GM06990 (cell line): ENCODE measurements around the gene ZBTB18.
A peak's percentile ranks its signal among the peaks of the same experiment; 100 is the strongest.

ENCODE experiments used
- DNase-seq: peaks from one replicate; pipeline ENCODE4 v3.0.0-alpha.2; 2011; ENCODE audit not compliant: insufficient read length; ENCODE audit errors: extremely low read depth
- H3K27me3 ChIP-seq: replicated peaks from 2 replicates; pipeline ENCODE4 v1.6.0; 2011; ENCODE audit warnings: low read length; ENCODE audit not compliant: control insufficient read depth, insufficient read depth
- H3K36me3 ChIP-seq: 2 replicates; pipeline ENCODE4 v1.5.1; 2011; ENCODE audit warnings: low read length; ENCODE audit not compliant: control insufficient read depth, insufficient read depth
- H3K4me3 ChIP-seq: replicated peaks from 2 replicates; pipeline ENCODE4 v1.5.1; 2011; ENCODE audit warnings: low read depth, mild to moderate bottlenecking, control low read depth, low read length
- TF ChIP-seq, protein P1 (sequence below): IDR thresholded peaks from 2 replicates; pipeline ENCODE4 v1.5.1; 2011; ENCODE audit warnings: low read length, control low read depth, mild to moderate bottlenecking, inconsistent platforms; ENCODE audit not compliant: insufficient read depth, poor library complexity, severe bottlenecking

The ZBTB18 gene

DNA sequence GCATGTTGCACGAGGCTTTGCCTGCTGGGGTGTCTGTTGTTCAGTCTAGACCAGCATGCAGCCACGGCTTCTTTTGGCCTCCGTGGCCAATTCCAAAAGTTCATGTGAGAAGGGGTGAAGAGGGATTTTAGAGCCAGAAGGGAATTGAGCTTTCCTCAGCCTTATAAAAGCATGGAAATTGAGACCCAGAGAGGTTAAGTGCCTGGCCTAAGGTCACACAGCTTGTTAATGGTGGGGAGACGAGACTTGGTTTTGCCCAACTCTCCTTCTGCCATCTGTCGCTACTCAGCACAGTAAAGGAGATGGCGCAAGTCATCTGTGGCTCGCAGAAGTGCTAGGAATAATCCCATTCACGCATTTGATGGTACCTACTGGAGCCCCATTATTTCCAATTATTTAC is 25.7 kb downstream of the ZBTB18 start:
- DNase-seq, result no peak
- Histone ChIP-seq H3K4me3 (no peak overlapping the region), H3K27me3 (no peaks in the 10 kb centered on the region; the same call in 1 of the 2 replicates), H3K36me3 (no peaks in the 10 kb centered on the region)
- TF ChIP-seq, protein P1, sequence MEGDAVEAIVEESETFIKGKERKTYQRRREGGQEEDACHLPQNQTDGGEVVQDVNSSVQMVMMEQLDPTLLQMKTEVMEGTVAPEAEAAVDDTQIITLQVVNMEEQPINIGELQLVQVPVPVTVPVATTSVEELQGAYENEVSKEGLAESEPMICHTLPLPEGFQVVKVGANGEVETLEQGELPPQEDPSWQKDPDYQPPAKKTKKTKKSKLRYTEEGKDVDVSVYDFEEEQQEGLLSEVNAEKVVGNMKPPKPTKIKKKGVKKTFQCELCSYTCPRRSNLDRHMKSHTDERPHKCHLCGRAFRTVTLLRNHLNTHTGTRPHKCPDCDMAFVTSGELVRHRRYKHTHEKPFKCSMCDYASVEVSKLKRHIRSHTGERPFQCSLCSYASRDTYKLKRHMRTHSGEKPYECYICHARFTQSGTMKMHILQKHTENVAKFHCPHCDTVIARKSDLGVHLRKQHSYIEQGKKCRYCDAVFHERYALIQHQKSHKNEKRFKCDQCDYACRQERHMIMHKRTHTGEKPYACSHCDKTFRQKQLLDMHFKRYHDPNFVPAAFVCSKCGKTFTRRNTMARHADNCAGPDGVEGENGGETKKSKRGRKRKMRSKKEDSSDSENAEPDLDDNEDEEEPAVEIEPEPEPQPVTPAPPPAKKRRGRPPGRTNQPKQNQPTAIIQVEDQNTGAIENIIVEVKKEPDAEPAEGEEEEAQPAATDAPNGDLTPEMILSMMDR, result no peak

DNA sequence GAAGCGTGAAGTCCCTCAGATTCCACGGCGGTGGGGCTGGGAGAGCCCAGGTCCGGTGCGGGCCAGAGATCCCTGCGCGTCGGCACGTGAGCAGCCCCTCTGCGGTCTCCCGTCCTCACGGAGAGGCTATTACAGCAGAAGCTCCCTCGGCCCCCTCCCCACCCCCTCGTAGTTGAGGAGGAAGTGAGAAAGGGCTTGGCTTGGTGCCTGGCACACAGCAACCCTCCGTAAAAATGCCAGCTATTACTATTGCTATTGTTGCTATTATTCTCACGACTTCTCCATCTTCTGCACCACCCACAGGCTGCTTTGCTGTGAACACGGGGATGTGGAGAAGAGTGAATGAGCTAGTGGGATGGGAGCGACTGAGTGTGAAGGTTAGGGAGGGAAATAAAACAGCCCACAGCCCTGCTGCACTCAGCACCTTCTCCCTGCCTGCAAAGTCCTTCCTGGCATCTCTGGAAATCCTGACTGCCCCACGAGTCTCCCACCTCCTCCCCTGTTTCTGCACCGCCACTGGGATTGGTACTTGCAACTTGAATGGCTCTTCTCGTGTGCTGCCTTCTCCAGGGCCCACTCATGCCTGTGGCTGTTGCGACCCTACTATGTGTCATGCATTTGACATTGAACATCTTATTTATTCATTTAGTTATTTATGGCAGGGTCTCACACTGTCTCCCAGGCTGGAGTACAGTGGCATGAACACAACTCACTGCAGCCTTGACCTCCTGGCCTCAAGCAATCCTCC is 26.6 kb downstream of the ZBTB18 start:
- TF ChIP-seq, protein P1, result no peak
- DNase-seq, result peak; percentile 21
- Histone ChIP-seq H3K36me3 (no peaks in the 10 kb centered on the region), H3K27me3 (no peaks in the 10 kb centered on the region; the same call in 1 of the 2 replicates), H3K4me3 (no peak overlapping the region)

DNA sequence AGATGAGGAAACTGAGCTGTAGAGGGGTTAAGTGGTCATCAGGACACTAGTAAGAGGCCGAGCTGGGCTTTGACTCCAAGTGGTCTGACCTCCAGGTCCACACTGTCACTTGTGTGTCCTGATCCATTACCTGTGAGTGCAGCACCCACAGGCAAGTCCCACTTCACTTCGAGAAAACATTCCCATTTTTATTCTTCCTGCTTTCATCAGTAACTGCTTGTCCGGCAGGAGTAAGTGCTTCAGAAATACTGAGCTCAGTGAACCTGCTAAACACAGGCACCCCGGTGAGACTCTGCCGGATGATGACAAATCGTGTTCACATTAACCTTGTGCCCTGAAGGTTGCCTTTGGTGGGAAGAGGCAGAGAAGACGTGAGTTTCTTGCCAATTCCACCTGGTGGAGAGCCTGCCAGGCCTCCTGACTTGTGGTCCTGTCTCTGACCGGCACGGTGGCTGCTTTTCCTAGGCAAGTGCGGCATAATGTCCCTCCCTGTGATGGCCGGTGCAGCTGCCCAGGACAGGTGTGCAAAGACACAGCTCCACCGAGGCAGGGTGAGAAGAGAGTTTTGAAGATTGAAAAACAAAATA is 29.4 kb downstream of the ZBTB18 start:
- TF ChIP-seq, protein P1, result no peak

DNA sequence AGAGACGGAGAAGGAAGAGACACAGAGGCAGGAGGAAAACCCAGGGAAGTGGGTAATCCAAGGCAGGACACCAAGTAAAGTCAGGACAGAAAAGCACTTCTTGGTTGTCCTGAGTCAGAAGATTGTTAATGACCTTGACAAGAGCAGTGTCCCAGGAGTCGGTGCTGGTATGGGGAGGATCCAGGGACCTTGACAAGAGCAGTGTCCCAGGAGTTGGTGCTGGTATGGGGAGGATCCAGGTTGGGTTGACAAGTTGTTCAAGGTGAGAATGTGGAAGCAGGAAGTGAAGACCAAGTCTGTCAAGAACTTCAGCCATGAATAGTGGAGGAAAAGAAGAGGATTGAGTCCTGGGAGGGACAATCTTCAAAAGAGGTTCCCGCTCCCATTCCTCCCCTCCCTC is 31.9 kb downstream of the ZBTB18 start:
- Histone ChIP-seq H3K4me3 (no peak overlapping the region), H3K36me3 (no peaks in the 10 kb centered on the region), H3K27me3 (peaks cover 2% of the 10 kb centered on the region; the same call in 1 of the 2 replicates)
- DNase-seq, result no peak
- TF ChIP-seq, protein P1, result no peak

More for the DNA sequence above, 29.4 kb downstream of the ZBTB18 start:
- peaks cover 2% of the 10 kb centered on the region for H3K27me3 ChIP-seq
- no peak for DNase-seq
- no peaks in the 10 kb centered on the region for H3K36me3 ChIP-seq
- no peak overlapping the region for H3K4me3 ChIP-seq

DNA sequence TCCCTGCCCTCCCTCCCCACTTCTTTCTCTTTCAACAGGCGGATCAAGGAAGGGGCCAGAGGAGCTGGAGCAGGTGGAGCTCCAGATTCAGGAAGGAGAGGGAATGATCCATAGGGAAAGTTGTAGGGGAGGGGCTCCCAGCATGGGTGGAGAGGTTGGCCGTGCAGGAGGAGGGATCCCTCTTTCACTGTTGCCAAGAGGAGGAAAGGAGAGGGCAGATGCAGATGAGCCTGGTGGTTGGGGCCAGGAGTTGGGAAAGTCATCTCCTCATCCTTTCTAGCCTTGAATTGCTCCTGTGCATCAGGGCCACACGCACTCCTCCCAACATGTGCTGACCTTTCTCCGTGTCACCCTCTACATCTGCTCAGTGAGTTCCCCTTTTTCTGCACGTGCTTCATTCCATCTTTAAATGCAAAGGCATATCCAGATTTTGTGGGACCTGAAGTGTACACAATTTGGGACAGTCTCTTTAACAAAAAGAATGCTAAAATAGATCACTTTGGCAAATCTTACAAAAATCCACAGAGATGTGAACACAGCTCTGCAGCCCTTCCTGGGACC is 32.4 kb downstream of the ZBTB18 start:
- no peak for DNase-seq
- H3K27me3 ChIP-seq, result peaks cover 2% of the 10 kb centered on the region; the same call in 1 of the 2 replicates
- H3K4me3 ChIP-seq, result no peak overlapping the region
- H3K36me3 ChIP-seq, result no peaks in the 10 kb centered on the region
- TF ChIP-seq, protein P1, result no peak
